Fibroblast of the aortic adventitia (primary cell): ENCODE results near the gene MAPKAP1. TPM values are rescaled to one million over a fixed set of nuclear protein-coding genes. Genes with fewer than 3 reads are reported as not detected.

Experiments used
- DNase-seq: peaks from one replicate; pipeline ENCODE4 v3.0.0-alpha.2; 2010; ENCODE audit warnings: low read depth
- H3K4me3 ChIP-seq: 2 replicates; pipeline ENCODE4 v1.5.1; 2011; ENCODE audit warnings: low read depth, mild to moderate bottlenecking, control low read depth, low read length, moderate library complexity
- CTCF ChIP-seq: IDR thresholded peaks from 2 replicates; pipeline ENCODE4 v1.5.1; 2011; ENCODE audit warnings: mild to moderate bottlenecking, low read length, control low read depth, inconsistent platforms; ENCODE audit not compliant: insufficient read depth
- total RNA-seq: library from RNA; depleted of rRNA; stranded (reverse); fragments of >200 nt; gene quantifications from 2 replicates; pipeline ENCODE4 v1.2.3, GENCODE V29; 2012; ENCODE audit warnings: low replicate concordance

The MAPKAP1 gene
- total RNA-seq, 1 donor = 90.6 TPM

GRCh38 chr9:125508249-125508648 is 198.8 kb downstream of the MAPKAP1 start:
- no peak overlapping the region for H3K4me3 ChIP-seq
- no peak for TF ChIP-seq CTCF
- no peak for DNase-seq

DNA sequence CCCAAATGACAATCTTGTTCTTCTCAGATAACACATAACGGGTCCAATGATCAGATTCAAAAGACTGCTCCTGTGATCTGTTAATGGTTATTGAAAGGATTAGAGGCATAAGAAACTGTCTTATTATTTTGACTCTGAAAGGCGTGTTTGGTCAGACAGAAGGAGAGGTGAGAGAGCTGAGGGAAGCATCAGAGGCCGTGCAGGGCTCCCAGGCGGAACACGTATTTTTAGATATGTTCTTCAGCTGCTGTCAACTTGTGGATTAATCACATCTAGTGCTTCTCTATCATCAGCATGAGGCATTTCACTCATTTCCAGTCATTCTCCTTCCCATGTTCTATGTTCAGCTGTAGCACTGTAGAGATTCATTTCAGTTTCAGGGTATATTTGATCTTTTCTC is 199.8 kb downstream of the MAPKAP1 start:
- TF ChIP-seq CTCF = no peak
- DNase-seq = no peak
- no peak overlapping the region for H3K4me3 ChIP-seq

- TF ChIP-seq CTCF = no peak
- no peak overlapping the region for H3K4me3 ChIP-seq
- peak; percentile 33 for DNase-seq
These were observed 201.0 kb downstream of the MAPKAP1 start for GRCh38 chr9:125505988-125506438.

GRCh38 chr9:125504616-125505015 is 202.4 kb downstream of the MAPKAP1 start:
- no peak for DNase-seq
- no peak overlapping the region for H3K4me3 ChIP-seq
- no peak for TF ChIP-seq CTCF

DNA sequence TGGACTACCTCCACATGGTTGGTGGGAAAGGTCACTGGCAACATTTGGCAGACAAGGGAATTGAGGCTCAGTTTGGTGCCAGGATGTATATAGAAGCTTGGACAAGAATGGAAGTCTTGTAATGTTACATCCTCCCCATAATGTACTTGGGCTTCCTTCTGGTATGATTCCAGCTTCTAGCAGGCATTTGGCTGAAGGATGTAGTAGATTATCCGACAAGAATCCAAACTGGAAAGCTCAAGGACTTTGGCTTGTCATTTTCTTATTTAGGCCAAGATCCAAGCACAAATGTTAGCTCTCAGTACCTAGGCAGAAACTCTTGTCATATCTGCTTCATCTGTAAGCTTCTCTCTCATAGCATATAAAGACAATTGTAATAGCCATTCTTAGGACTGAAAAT is 209.1 kb downstream of the MAPKAP1 start:
- TF ChIP-seq CTCF = no peak
- DNase-seq = peak; percentile 27
- no peak overlapping the region for H3K4me3 ChIP-seq

- no peak overlapping the region for H3K4me3 ChIP-seq
- no peak for DNase-seq
- TF ChIP-seq CTCF = no peak
These were observed 209.5 kb downstream of the MAPKAP1 start for GRCh38 chr9:125497478-125497877.

DNA sequence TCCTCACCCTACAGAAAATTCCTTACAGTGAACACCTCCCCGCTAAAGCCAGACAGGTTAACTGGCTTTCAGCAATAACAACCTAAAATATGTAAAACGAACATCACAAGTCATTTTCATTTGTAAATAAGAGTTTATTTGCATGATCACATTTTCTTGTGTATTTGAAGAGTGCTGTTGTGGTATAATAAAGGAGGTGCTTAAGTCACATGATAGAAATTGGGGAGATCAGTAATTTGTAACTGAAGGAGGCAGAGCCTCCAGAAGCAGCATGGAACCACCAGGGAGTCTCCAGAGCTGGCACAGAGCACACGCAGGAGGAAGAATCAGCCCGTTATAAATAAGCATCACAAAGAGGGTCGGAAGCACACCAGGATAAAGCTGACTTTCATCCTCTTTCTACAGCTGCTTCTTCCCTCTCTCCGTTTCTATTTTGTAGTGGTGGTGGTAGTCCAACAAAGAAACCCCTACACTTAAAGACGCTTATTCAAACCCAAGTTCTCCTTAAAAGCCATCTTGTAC is 210.6 kb downstream of the MAPKAP1 start:
- TF ChIP-seq CTCF = no peak
- H3K4me3 ChIP-seq = no peak overlapping the region
- DNase-seq = no peak
